ENCODE data around the gene CCDC137. TPM values are rescaled to one million over a fixed set of nuclear protein-coding genes. Genes with fewer than 3 reads are reported as not detected.

CCDC137 gene
- total and polyA plus RNA-seq, 2 of the 13 experiments (the other 11 are each of a cell fraction or from before 2014, with no cell fraction given), result 14.6 to 39.1 TPM

DNA sequence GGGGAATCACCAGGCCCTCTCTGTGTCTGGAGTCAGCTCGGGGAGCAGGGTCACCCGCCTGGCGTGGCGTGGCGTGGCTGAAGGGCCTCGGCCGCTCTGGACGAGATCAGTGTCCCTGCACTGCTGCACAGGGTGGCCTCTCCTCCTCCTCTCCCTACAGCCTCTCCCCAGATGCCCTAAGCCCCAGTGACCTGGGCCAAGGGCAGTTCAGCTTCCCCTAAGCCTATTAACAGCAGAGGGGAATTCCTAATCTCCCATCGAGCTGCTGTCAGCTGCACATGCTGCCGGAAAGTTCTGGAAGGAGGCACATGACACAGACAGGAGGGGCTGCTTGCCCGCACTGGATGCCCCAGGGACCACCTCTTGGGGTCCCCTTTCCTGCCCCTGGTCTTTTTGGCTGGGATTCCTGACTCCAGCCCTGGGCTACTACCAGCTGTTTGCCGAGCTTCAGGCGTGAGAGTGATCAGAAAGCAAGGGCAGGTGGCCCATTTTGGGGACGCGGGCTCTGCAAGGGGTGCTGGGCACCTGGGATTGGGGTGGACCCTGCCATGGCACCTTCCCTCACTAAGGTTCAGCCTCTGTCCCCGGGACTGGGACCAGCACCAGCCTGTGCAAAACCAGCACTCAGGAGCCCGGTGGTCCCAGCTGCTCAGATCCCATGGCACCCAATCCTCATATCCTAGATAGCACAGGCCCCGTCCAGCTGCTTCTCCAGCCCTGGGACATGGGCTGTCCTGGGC is 11.0 kb upstream of the CCDC137 start (continued):
- no peak for TF ChIP-seq NR1H2 (CRISPR knock-in tag; IDR thresholded peaks at IDR 0.05; ENCODE audit: borderline replicate concordance, low read depth)
- TF ChIP-seq ZNF768 (CRISPR knock-in tag; IDR thresholded peaks at IDR 0.05), result peak; percentile 21; the same call in 1 of the 2 replicates
- no peak for TF ChIP-seq NCOA5 (CRISPR knock-in tag; IDR thresholded peaks at IDR 0.05)
- TF ChIP-seq ZNF232 (CRISPR knock-in tag; IDR thresholded peaks at IDR 0.05; ENCODE audit: borderline replicate concordance), result peak; percentile 59; the same call in 1 of the 2 replicates
- no peak for TF ChIP-seq RFX3 (CRISPR knock-in tag; IDR thresholded peaks at IDR 0.05)
- TF ChIP-seq GATAD2A (CRISPR knock-in tag; IDR thresholded peaks at IDR 0.05), result peak; percentile 37; the same call in 1 of the 2 replicates
- TF ChIP-seq ZNF883 (CRISPR knock-in tag; IDR thresholded peaks at IDR 0.05; ENCODE audit: not compliant biosample characterization), result peak; percentile 47
- no peak for TF ChIP-seq ZNF781 (CRISPR knock-in tag; IDR thresholded peaks at IDR 0.05; ENCODE audit: borderline replicate concordance, not compliant biosample characterization)
- 0 out of 2 replicates have a peak, but pooled peaks have one; percentile 28 for TF ChIP-seq HDAC1 (CRISPR knock-in tag; IDR thresholded peaks at IDR 0.05)
- TF ChIP-seq ZNF33A (CRISPR knock-in tag; IDR thresholded peaks at IDR 0.05; ENCODE audit: borderline replicate concordance), result no peak
- TF ChIP-seq ZKSCAN8 (CRISPR knock-in tag; IDR thresholded peaks at IDR 0.05; ENCODE audit: borderline replicate concordance), result no peak
- TF ChIP-seq, protein P1, sequence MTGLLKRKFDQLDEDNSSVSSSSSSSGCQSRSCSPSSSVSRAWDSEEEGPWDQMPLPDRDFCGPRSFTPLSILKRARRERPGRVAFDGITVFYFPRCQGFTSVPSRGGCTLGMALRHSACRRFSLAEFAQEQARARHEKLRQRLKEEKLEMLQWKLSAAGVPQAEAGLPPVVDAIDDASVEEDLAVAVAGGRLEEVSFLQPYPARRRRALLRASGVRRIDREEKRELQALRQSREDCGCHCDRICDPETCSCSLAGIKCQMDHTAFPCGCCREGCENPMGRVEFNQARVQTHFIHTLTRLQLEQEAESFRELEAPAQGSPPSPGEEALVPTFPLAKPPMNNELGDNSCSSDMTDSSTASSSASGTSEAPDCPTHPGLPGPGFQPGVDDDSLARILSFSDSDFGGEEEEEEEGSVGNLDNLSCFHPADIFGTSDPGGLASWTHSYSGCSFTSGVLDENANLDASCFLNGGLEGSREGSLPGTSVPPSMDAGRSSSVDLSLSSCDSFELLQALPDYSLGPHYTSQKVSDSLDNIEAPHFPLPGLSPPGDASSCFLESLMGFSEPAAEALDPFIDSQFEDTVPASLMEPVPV (CRISPR knock-in tag; IDR thresholded peaks at IDR 0.05), result 0 out of 2 replicates have a peak, but pooled peaks have one; percentile 38
- TF ChIP-seq, protein P2, sequence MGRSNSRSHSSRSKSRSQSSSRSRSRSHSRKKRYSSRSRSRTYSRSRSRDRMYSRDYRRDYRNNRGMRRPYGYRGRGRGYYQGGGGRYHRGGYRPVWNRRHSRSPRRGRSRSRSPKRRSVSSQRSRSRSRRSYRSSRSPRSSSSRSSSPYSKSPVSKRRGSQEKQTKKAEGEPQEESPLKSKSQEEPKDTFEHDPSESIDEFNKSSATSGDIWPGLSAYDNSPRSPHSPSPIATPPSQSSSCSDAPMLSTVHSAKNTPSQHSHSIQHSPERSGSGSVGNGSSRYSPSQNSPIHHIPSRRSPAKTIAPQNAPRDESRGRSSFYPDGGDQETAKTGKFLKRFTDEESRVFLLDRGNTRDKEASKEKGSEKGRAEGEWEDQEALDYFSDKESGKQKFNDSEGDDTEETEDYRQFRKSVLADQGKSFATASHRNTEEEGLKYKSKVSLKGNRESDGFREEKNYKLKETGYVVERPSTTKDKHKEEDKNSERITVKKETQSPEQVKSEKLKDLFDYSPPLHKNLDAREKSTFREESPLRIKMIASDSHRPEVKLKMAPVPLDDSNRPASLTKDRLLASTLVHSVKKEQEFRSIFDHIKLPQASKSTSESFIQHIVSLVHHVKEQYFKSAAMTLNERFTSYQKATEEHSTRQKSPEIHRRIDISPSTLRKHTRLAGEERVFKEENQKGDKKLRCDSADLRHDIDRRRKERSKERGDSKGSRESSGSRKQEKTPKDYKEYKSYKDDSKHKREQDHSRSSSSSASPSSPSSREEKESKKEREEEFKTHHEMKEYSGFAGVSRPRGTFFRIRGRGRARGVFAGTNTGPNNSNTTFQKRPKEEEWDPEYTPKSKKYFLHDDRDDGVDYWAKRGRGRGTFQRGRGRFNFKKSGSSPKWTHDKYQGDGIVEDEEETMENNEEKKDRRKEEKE (IDR thresholded peaks at IDR 0.05), result no peak
- TF ChIP-seq GLI4 (CRISPR knock-in tag; IDR thresholded peaks at IDR 0.05; ENCODE audit: borderline replicate concordance), result no peak
- 0 out of 2 replicates have a peak, but pooled peaks have one; percentile 14 for TF ChIP-seq ZNF772 (CRISPR knock-in tag; IDR thresholded peaks at IDR 0.05)
- TF ChIP-seq ZNF766 (CRISPR knock-in tag; IDR thresholded peaks at IDR 0.05; ENCODE audit: borderline replicate concordance), result peak; percentile 76; the same call in 1 of the 2 replicates
- TF ChIP-seq ZNF850 (CRISPR knock-in tag; conservative IDR thresholded peaks at IDR 0.05), result no peak
- TF ChIP-seq ZMAT3 (CRISPR knock-in tag; conservative IDR thresholded peaks at IDR 0.05), result 0 out of 2 replicates have a peak, but pooled peaks have one; percentile 54
- no peak for TF ChIP-seq ZNF550 (CRISPR knock-in tag; IDR thresholded peaks at IDR 0.05; ENCODE audit: borderline replicate concordance)
- TF ChIP-seq ZSCAN29 (CRISPR knock-in tag; conservative IDR thresholded peaks at IDR 0.05), result no peak
